BJ (cell line): ENCODE data around the gene PPFIA2. TPM values are rescaled to one million over a fixed set of nuclear protein-coding genes. Genes with fewer than 3 reads are reported as not detected.

Experiments
- CTCF ChIA-PET: fragments of 350-600 bp; formaldehyde crosslinking; extraction: SDS; loops from one replicate; lab custom pipeline; 2021; ENCODE audit warnings: antibody characterized with exemption, inconsistent platforms; lab: Yijun Ruan, JAX
- POLR2A ChIA-PET: fragments of 300-600 bp; sonication (Branson Sonifier 250); formaldehyde crosslinking; extraction: SDS; loops from one replicate; lab custom pipeline; 2021; ENCODE audit warnings: antibody characterized with exemption; lab: Charles Lee
- DNase-seq: peaks from one replicate; pipeline ENCODE4 v3.0.0-alpha.2; 2011; ENCODE audit warnings: low read depth
- H3K27me3 ChIP-seq: 2 replicates; pipeline ENCODE4 v1.6.0; 2011; ENCODE audit warnings: low read length; ENCODE audit not compliant: control insufficient read depth, insufficient read depth
- H3K36me3 ChIP-seq: 2 replicates; pipeline ENCODE4 v1.5.1; 2011; ENCODE audit warnings: low read length; ENCODE audit not compliant: control insufficient read depth, insufficient read depth
- H3K4me3 ChIP-seq: 2 replicates; pipeline ENCODE4 v1.5.1; 2011; ENCODE audit warnings: low read depth, mild to moderate bottlenecking, control low read depth, low read length
- CTCF ChIP-seq: IDR thresholded peaks from 2 replicates; pipeline ENCODE4 v1.5.1; 2011; ENCODE audit warnings: low read depth, mild to moderate bottlenecking, control low read depth, inconsistent platforms, low read length, moderate library complexity; ENCODE audit not compliant: insufficient read depth
- polyA plus RNA-seq: library from polyadenylated mRNA; depleted of rRNA; stranded (reverse); fragments of >200 nt; gene quantifications from 2 replicates; pipeline ENCODE4 v1.2.3, GENCODE V29; 2011

Gene PPFIA2
- polyA plus RNA-seq, 1 experiment = not detected

GRCh38 chr12:81386101-81386500 lies 373.0 kb downstream of the PPFIA2 start:
- no peak for TF ChIP-seq CTCF
- ChIA-PET POLR2A (no interaction called here), CTCF (no interaction called here)
- DNase-seq = no peak
- Histone ChIP-seq H3K27me3 (no peaks in the 10 kb centered on the region), H3K36me3 (no peaks in the 10 kb centered on the region), H3K4me3 (no peak overlapping the region)

GRCh38 chr12:81381951-81382350 lies 377.2 kb downstream of the PPFIA2 start:
- ChIA-PET CTCF (no interaction called here), POLR2A (no interaction called here)
- H3K4me3 ChIP-seq = no peak overlapping the region
- no peaks in the 10 kb centered on the region for H3K27me3 ChIP-seq
- TF ChIP-seq CTCF = no peak
- no peaks in the 10 kb centered on the region for H3K36me3 ChIP-seq
- no peak for DNase-seq

GRCh38 chr12:81378601-81379285 lies 380.4 kb downstream of the PPFIA2 start:
- no peaks in the 10 kb centered on the region for H3K27me3 ChIP-seq
- no peaks in the 10 kb centered on the region for H3K36me3 ChIP-seq
- H3K4me3 ChIP-seq = no peak overlapping the region
- ChIA-PET CTCF (no interaction called here), POLR2A (no interaction called here)
- DNase-seq = no peak
- TF ChIP-seq CTCF = no peak

GRCh38 chr12:81377771-81378170 lies 381.4 kb downstream of the PPFIA2 start:
- Histone ChIP-seq H3K27me3 (no peaks in the 10 kb centered on the region), H3K4me3 (no peak overlapping the region), H3K36me3 (no peaks in the 10 kb centered on the region)
- POLR2A ChIA-PET = no interaction called here
- DNase-seq = no peak
- no peak for TF ChIP-seq CTCF
- CTCF ChIA-PET = no interaction called here

GRCh38 chr12:81375969-81376368 lies 383.2 kb downstream of the PPFIA2 start:
- Histone ChIP-seq H3K27me3 (no peaks in the 10 kb centered on the region), H3K36me3 (no peaks in the 10 kb centered on the region), H3K4me3 (no peak overlapping the region)
- ChIA-PET CTCF (no interaction called here), POLR2A (no interaction called here)
- no peak for DNase-seq
- TF ChIP-seq CTCF = no peak
